ENCODE measurements around the gene PTPRG.
"Not testable (repeated sequence)": the region's sequence is repeated elsewhere in the genome, so short reads cannot be mapped to it uniquely, and the experiment has no call there.

PTPRG gene

DNA sequence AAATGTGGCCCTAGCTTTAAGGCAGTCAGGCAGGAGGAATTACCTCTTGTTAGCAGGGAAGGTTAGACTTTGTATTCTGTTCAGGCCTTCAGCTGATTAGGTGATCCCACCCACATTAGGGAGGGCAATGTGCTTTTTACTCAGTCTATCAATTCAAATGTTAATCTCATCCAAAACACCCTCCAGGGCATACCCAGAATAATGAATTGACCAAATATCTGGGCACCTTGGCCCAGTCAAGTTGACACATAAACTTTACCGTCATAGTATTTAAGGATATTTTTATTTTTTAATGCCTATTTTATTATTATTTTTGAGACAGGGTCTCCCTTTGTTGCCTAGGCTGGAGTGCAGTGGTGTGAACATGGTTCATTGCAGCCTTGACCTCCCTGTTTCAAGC lies 146.1 kb downstream of the PTPRG start:
- no peak overlapping the region for H3K4me3 Mint-ChIP-seq
- no peaks in the 10 kb centered on the region for H3K27me3 Mint-ChIP-seq
- no peak overlapping the region for H3K27ac Mint-ChIP-seq
- H3K4me1 Mint-ChIP-seq = no peaks in the 10 kb centered on the region
- ATAC-seq = no peak
- no peaks in the 10 kb centered on the region for H3K36me3 Mint-ChIP-seq
- H3K9me3 Mint-ChIP-seq = peaks cover 3% of the 10 kb centered on the region

DNA sequence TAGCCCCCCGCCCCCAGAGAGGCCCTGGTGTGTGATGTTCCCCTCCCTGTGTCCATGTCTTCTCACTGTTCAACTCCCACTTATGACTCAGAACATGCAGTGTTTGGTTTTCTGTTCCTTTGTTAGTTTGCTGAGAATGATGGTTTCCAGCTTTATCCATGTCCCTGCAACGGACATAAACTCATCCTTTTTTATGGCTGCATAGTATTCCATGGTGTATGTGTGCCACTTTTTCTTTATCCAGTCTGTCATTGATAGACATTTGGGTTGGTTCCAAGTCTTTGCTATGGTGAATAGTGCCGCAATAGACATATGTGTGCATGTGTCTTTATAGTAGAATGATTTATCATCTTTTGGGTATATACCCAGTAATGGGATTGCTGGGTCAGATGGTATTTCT lies 149.5 kb downstream of the PTPRG start:
- not testable (repeated sequence) for ATAC-seq, H3K4me1 Mint-ChIP-seq, H3K9me3 Mint-ChIP-seq, H3K27me3 Mint-ChIP-seq, H3K4me3 Mint-ChIP-seq, H3K36me3 Mint-ChIP-seq, H3K27ac Mint-ChIP-seq

DNA sequence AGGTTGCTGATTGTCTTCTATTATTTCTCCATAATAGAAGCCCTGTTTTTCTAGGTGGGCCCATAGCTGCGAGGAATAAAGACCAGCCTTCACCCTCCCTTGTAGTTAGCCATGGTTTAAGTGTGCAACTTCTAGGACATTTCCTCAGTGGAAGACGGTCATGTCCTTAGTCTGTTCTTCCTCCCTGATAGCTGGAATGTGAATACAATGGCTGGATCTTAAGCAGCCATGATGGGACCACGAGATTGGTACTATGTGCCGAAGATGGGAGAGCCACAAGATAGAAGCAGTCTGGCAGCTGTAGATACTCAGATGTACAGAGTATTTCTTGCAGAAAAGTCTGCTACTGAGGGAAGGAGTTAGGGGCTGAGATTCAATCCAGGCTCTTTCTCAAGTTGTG lies 152.9 kb downstream of the PTPRG start:
- H3K27me3 Mint-ChIP-seq = no peaks in the 10 kb centered on the region
- no peak for ATAC-seq
- no peak overlapping the region for H3K4me3 Mint-ChIP-seq
- H3K36me3 Mint-ChIP-seq = no peaks in the 10 kb centered on the region
- H3K9me3 Mint-ChIP-seq = peaks cover 3% of the 10 kb centered on the region
- H3K4me1 Mint-ChIP-seq = no peaks in the 10 kb centered on the region
- no peak overlapping the region for H3K27ac Mint-ChIP-seq

DNA sequence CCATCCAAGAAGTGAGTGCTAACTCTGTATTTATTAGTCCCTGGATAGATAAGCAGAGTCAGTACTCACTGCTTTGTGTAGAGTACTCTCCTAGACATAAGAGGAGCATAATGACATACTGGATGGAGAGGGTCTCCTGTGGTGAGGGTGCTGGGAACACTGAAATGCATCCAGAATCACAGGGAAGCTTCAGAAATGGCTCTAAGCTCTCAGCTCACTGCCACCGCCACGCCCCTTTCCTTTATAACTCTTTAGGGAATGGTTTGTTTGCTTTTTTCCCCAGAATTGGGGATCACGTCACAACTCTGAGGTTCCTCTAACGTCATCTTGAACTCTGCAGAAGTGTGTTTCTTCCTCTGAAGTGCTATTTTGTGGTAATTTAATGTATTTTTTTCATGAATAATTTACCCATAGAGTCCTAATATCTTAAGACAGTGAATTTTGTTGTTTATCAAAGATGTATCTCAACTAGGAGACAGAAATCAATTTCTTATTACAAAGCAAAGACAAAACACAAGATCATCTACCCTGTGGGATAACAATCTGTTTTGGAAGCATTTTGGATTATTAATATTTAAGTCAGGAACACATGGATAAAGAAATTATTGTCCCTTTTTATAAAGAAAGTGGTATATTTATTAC lies 154.6 kb downstream of the PTPRG start:
- Mint-ChIP-seq H3K4me3 (no peak overlapping the region), H3K9me3 (peaks cover 2% of the 10 kb centered on the region), H3K27ac (no peak overlapping the region)

DNA sequence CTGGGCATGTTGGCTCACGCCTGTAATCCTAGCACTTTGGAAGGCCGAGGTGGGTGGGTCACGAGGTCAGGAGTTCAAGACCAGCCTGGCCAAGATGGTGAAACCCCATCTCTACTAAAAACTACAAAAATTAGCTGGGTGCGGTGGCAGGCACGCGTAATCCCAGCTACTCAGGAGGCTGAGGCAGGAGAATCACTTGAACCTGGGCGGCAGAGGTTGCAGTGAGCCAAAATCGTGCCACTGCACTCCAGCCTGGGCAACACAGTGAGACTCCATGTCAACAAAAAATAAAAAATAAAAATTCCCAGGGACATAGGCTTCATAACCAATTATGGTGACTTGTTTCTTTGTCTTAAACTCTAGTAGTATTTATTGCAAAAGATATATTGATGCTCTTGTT lies 155.3 kb downstream of the PTPRG start:
- not testable (repeated sequence) for H3K27ac Mint-ChIP-seq, H3K4me1 Mint-ChIP-seq, H3K4me3 Mint-ChIP-seq, H3K9me3 Mint-ChIP-seq, H3K27me3 Mint-ChIP-seq, ATAC-seq, H3K36me3 Mint-ChIP-seq

More for the DNA sequence above, 154.6 kb downstream of the PTPRG start:
- H3K4me1 Mint-ChIP-seq = no peaks in the 10 kb centered on the region
- no peak for ATAC-seq
- H3K36me3 Mint-ChIP-seq = no peaks in the 10 kb centered on the region
- no peaks in the 10 kb centered on the region for H3K27me3 Mint-ChIP-seq

DNA sequence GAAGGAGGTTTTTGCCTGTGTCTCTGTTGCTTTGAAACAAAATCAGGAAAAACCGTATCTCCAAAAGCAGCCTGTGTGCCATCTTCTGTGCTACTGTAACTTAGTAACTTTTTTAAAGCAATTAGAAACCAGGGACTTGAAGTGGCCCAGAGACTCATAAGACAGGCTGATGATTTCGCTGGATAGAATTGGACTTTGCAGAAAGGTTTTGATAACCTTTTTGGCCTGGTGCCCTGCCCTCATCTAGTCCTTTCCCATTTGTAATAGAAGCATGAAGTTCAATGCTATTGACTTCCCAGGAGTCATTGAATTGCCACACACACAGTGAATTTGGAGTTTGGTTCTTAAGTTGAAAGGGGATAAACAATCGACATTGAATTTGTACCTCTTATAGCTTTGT lies 157.2 kb downstream of the PTPRG start:
- Mint-ChIP-seq H3K27me3 (no peaks in the 10 kb centered on the region), H3K4me3 (no peak overlapping the region), H3K9me3 (peaks cover 2% of the 10 kb centered on the region), H3K4me1 (no peaks in the 10 kb centered on the region), H3K36me3 (no peaks in the 10 kb centered on the region), H3K27ac (no peak overlapping the region)
- no peak for ATAC-seq

DNA sequence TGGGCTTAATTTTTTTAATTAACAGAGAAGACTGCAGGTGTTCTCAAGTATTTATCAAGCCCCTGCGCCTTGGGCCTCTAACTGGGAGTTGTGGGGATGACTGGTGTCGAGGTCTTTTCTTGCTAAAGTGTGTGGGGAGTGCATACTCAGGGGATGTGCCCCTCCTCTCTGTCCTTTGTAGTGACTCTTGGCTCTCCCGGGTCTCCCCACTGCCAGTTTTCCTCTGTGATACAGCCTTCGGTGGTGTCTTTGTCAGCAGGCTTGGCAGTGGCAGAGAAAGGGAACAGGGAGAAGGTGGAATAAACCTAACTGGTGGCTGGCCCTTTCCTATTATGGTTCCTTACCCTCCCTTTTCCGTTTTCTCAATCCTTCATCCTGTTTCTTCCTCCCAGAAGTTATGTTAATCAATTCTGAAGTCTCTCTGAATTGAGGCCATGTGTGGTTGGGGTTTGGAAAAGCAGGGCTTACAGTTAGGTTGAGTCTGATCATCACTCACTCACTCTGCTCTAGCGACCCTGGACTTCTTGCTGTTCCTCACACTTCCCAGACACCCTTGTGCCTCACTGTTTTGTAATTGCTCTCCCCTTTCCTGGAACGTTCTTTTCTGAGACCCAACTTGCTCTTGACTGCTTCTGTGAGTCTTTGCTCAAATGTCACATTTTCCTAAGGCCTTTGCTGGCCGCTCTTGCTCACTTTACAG lies 158.1 kb downstream of the PTPRG start:
- Mint-ChIP-seq H3K36me3 (no peaks in the 10 kb centered on the region), H3K27me3 (no peaks in the 10 kb centered on the region), H3K27ac (no peak overlapping the region), H3K4me3 (no peak overlapping the region), H3K4me1 (peaks cover 2% of the 10 kb centered on the region), H3K9me3 (peaks cover 2% of the 10 kb centered on the region)
- no peak for ATAC-seq

DNA sequence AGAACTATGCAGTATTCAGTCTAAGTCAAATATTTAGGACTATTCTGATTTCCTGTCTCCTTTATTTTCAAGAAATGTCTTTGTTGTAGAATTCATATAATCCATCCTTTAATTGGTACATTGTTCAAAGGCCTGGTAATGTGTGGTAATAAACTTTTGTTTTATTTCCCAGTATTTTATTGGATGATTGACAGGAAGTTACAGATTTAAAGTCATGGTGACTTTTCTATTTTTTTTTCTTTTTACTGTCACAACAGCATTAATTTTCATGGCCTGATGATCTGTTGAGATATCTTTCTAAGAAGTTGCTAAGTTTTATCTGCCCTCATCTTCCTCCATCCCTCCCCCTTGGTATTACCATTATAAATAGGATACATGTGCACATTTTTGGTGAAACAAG lies 161.7 kb downstream of the PTPRG start:
- Mint-ChIP-seq H3K4me3 (no peak overlapping the region), H3K4me1 (peaks cover 7% of the 10 kb centered on the region), H3K36me3 (no peaks in the 10 kb centered on the region), H3K27me3 (no peaks in the 10 kb centered on the region), H3K27ac (no peak overlapping the region), H3K9me3 (peaks cover 2% of the 10 kb centered on the region)
- ATAC-seq = no peak

DNA sequence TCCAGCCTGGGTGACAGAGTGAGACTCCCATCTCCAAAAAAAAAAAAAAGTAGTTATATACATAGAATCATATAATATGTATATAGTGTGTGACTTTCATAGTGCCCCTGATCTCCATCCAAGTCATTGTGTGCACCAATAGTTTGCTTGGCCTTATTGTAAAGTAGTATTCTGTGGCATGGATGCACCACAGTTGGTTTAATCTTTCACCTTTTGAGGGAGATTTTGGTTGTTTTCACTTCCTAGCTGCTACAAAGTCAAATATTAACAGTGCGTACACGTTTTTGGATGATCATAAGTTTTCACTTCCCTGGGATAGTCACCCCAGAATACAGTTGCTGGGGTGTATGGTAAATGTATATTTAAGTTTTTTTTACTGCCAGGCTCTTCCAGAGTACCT lies 162.8 kb downstream of the PTPRG start:
- Mint-ChIP-seq H3K4me1 (peaks cover 7% of the 10 kb centered on the region), H3K9me3 (peaks cover 2% of the 10 kb centered on the region), H3K36me3 (no peaks in the 10 kb centered on the region), H3K27me3 (no peaks in the 10 kb centered on the region), H3K4me3 (no peak overlapping the region), H3K27ac (no peak overlapping the region)
- ATAC-seq = peak; percentile 56

DNA sequence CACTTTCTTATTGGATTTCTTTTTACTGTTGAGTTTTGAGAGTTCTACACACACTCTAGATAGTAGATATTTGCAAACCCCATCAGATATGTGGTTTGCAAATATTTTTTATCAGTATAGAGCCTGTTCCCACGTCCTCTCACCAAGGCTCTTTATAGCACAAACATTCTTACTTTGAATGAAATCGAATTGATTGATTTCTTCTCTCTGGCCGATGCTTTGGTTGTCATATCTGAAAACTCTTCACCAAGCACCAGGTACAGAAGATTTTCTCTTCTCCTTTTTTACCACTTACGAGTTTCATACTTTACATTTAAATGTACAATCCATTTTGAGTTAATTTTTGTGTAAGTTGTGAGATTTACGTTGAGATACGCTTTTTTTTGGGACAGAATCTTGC lies 163.4 kb downstream of the PTPRG start:
- H3K9me3 Mint-ChIP-seq = peaks cover under 1% of the 10 kb centered on the region
- H3K4me3 Mint-ChIP-seq = no peak overlapping the region
- no peaks in the 10 kb centered on the region for H3K27me3 Mint-ChIP-seq
- no peak for ATAC-seq
- no peaks in the 10 kb centered on the region for H3K36me3 Mint-ChIP-seq
- H3K4me1 Mint-ChIP-seq = peaks cover 7% of the 10 kb centered on the region
- H3K27ac Mint-ChIP-seq = no peak overlapping the region

DNA sequence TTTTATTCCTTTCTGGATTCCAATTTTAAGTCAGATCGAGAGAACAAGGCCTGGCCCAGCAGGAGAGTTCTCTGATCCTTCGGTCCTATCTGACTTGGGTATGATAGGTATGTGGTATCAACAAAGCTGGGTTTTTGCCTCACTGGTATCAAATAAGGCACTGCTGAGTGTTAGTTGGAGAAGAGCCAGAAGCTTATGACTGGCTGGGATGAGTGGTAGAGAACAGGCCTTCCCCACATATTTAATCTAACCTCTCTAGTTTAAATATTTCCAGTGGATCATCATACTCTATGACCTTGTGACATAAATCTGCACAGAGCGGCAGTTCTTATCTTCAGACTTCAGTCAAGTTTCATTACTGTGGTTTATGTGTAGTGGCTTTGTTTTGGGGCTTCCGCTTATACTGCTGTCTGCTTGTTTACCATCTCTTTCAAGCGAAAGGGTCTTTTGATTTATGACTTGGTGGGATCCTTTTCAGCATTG lies 164.5 kb downstream of the PTPRG start:
- no peak for ATAC-seq
- H3K27ac Mint-ChIP-seq = no peak overlapping the region
- H3K27me3 Mint-ChIP-seq = no peaks in the 10 kb centered on the region
- no peaks in the 10 kb centered on the region for H3K36me3 Mint-ChIP-seq
- H3K4me1 Mint-ChIP-seq = peaks cover 7% of the 10 kb centered on the region
- H3K9me3 Mint-ChIP-seq = no peaks in the 10 kb centered on the region
- no peak overlapping the region for H3K4me3 Mint-ChIP-seq

DNA sequence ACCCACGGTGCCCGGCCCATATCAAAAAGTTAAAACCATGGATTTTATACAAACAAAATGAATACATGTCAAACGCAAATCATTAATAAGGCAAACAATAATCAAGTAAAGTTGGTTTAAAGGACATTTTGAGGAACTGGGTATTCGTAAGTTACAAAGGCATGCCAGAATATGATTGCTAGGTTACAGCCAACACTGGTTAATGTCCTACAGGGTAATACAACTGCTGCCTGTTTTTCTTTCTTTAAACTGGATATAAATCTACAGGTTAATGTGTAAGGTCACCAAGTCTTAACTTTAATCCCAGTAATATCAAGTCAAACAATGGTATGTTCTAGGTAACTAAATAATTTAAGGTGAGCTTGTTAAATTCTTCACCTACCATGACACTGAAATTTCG lies 166.1 kb downstream of the PTPRG start:
- Mint-ChIP-seq H3K36me3 (no peaks in the 10 kb centered on the region), H3K4me1 (peaks cover 7% of the 10 kb centered on the region), H3K27me3 (no peaks in the 10 kb centered on the region), H3K4me3 (no peak overlapping the region), H3K27ac (no peak overlapping the region), H3K9me3 (no peaks in the 10 kb centered on the region)
- ATAC-seq = no peak

DNA sequence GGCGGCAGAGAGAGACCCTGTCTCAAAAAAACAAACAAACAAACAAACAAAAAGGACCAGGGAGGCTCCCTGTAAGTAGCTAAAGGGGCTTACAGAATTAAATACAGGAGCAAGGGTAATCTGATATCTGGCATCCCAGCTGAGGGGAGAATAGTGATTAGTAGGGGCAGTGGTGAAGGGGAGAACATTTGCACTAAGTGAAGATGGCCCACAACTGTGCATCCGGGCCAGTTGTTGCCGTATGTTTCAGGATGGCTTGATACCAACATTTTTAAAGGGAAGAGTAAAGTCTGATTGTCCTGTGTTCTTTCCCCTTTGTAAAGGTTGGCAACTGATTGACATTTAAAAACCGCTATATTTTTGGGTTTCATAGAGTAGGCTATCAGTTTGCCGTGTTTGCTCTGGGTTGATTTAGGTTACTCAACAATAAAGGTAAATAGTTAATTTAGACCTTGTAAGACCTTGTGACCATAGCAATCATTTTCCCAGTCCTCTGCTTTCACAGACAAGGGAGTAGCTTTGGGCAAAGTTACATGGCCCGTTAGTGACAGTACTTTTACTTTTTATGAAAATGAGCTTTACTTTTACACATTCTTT lies 167.8 kb downstream of the PTPRG start:
- no peak overlapping the region for H3K27ac Mint-ChIP-seq
- H3K36me3 Mint-ChIP-seq = no peaks in the 10 kb centered on the region
- no peak for ATAC-seq
- no peak overlapping the region for H3K4me3 Mint-ChIP-seq
- no peaks in the 10 kb centered on the region for H3K27me3 Mint-ChIP-seq
- H3K4me1 Mint-ChIP-seq = peaks cover 7% of the 10 kb centered on the region
- H3K9me3 Mint-ChIP-seq = no peaks in the 10 kb centered on the region

DNA sequence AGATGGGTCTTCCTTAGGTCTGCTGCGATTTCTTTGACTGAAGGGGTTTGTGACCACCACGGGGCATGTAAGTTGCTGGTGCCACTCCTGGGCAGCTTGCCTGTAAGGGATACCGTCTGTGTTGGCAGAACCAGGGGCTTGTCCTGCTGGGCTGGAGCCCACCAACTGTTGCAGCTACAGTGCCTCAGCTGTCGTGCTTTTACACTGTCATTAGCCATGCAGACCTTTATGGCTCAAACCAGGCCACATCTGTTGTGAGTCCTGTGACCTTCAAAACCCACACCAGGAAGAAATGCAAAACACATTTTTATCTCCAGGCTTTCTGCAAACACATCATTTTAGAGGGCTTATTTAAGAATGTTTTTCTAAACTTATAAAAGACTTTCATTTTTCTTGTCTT lies 168.7 kb downstream of the PTPRG start:
- Mint-ChIP-seq H3K27ac (no peak overlapping the region), H3K36me3 (no peaks in the 10 kb centered on the region), H3K9me3 (no peaks in the 10 kb centered on the region), H3K4me3 (no peak overlapping the region), H3K27me3 (no peaks in the 10 kb centered on the region), H3K4me1 (no peaks in the 10 kb centered on the region)
- no peak for ATAC-seq

DNA sequence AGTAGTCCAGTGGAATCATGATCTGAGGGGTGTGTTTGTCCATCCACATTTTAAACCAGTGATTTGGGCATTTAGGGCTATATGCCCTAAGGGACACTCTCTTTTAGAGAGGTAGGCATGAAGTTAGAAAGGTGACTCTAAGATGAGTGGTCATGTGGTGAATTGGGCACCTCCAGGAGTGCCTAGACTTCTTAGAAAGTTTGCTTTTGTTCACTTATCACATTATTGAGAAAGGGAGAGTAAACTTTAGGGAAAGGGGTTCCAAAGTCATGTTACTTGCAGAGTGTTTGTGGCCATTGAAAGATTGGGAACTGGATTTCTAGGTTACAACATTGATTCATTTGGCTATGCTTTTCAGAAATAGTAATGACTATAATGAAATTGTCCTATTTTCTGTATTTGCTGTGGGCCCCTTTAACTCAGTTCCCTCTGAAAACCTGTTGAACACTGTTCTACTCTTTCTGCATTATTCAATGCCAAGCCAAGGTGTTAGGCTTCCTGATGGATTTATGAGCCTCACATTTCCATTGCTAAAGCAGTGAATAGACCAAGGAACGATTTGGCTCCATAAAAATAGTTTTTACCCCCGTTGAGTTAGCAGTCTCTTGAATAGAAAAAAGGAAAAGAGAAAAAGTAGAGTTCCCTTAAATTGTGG lies 169.3 kb downstream of the PTPRG start:
- Mint-ChIP-seq H3K27ac (no peak overlapping the region), H3K9me3 (no peaks in the 10 kb centered on the region), H3K4me1 (no peaks in the 10 kb centered on the region), H3K27me3 (no peaks in the 10 kb centered on the region), H3K4me3 (no peak overlapping the region), H3K36me3 (no peaks in the 10 kb centered on the region)
- ATAC-seq = no peak

DNA sequence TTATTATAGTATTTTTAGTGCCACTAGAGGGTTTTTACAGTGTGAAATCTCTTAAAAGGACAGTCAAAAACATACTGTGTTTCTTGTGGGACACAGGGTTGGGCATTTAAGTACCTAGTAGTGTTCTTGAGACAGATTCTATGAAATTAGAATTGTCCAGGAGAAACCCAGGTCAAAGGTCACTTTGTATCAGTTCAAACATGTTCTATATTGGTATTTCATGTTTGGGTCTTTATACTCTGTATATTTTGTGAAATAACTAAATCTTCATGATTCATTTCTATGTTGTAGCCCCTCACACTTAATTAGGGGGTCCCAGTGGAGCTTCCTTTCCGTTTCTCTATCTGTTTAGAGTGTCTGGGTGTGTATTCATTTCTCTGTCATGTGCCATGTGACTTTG lies 171.6 kb downstream of the PTPRG start:
- ATAC-seq = no peak
- H3K4me1 Mint-ChIP-seq = no peaks in the 10 kb centered on the region

More for the DNA sequence above, 171.6 kb downstream of the PTPRG start:
- Mint-ChIP-seq H3K9me3 (peaks cover 3% of the 10 kb centered on the region), H3K27me3 (no peaks in the 10 kb centered on the region), H3K36me3 (no peaks in the 10 kb centered on the region), H3K27ac (no peak overlapping the region), H3K4me3 (no peak overlapping the region)
